GM19395 (cell line): ENCODE measurements around the gene AKT1.

Experiments
- ATAC-seq: cut with Tn5 transposase; IDR thresholded peaks from one replicate; pipeline ENCODE4 v1.9.1; 2021; ENCODE audit warnings: mild to moderate bottlenecking, moderate library complexity; ENCODE audit not compliant: unreplicated experiment

The AKT1 gene

GRCh38 chr14:104726600-104727451 lies 68.7 kb downstream of the AKT1 start:
- no peak for ATAC-seq

- no peak for ATAC-seq
Measured at GRCh38 chr14:104725772-104726548, 69.6 kb downstream of the AKT1 start.

- ATAC-seq: no peak
Measured at GRCh38 chr14:104724981-104725771, 70.4 kb downstream of the AKT1 start.

GRCh38 chr14:104724407-104724980 lies 71.1 kb downstream of the AKT1 start:
- no peak for ATAC-seq

GRCh38 chr14:104723651-104724406 lies 71.7 kb downstream of the AKT1 start, which contains the start of gene ADSS1:
TSS of gene ADSS1 (plus strand) at chr14:104724229. CDS start at chr14:104724271, 42 bp downstream.
- peak; percentile 69 for ATAC-seq

- ATAC-seq: no peak
Measured at GRCh38 chr14:104722938-104723650, 72.5 kb downstream of the AKT1 start.

- no peak for ATAC-seq
Measured at GRCh38 chr14:104721505-104722431, 73.8 kb downstream of the AKT1 start.
